Left ventricle myocardium inferior (tissue), 1 donor: ENCODE data around the gene MAGOHB. TPM values are rescaled to one million over a fixed set of nuclear protein-coding genes. Genes with fewer than 3 reads are reported as not detected.
A peak's percentile ranks its signal among the peaks of the same experiment; 100 is the strongest.

ENCODE experiments used
- DNase-seq: peaks from one replicate; pipeline ENCODE4 v3.0.0-alpha.2; 2020
- H3K27ac ChIP-seq: fragments of 200-600 bp; replicated peaks from 2 replicates; pipeline ENCODE4 v1.8.0; 2021
- H3K27me3 ChIP-seq: fragments of 200-600 bp; 2 replicates; pipeline ENCODE4 v1.8.0; 2021; ENCODE audit warnings: low read depth
- H3K36me3 ChIP-seq: fragments of 200-600 bp; 2 replicates; pipeline ENCODE4 v1.8.0; 2021
- H3K4me1 ChIP-seq: fragments of 200-600 bp; 2 replicates; pipeline ENCODE4 v1.8.0; 2021
- H3K4me3 ChIP-seq: fragments of 200-600 bp; 2 replicates; pipeline ENCODE4 v1.8.0; 2021; ENCODE audit warnings: mild to moderate bottlenecking, moderate library complexity
- H3K9me3 ChIP-seq: fragments of 200-600 bp; replicated peaks from 2 replicates; pipeline ENCODE4 v1.8.0; 2021
- CTCF ChIP-seq: fragments of 200-600 bp; IDR thresholded peaks from 2 replicates; pipeline ENCODE4 v1.8.0; 2021; ENCODE audit warnings: antibody characterized with exemption, mild to moderate bottlenecking, borderline replicate concordance
- intact Hi-C: fragments of 100-400 bp; cut with micrococcal nuclease; formaldehyde crosslinking; loops from one replicate; pipeline ENCODE4 v1.11.0; 2022
- total RNA-seq: library from RNA; stranded (reverse); fragmentation: NEBNext Ultra II Directional; extraction: Animal tissue kit (Norgen Biotek cat#: 25700); gene quantifications from one replicate; pipeline ENCODE4 v1.2.1, GENCODE V29; 2021
- donor health status: DM: no; HTN: yes; CAD: no; lungs with severe emphysema.

The MAGOHB gene
- total RNA-seq, 1 donor from 2014 or later, result 13.9 TPM

DNA sequence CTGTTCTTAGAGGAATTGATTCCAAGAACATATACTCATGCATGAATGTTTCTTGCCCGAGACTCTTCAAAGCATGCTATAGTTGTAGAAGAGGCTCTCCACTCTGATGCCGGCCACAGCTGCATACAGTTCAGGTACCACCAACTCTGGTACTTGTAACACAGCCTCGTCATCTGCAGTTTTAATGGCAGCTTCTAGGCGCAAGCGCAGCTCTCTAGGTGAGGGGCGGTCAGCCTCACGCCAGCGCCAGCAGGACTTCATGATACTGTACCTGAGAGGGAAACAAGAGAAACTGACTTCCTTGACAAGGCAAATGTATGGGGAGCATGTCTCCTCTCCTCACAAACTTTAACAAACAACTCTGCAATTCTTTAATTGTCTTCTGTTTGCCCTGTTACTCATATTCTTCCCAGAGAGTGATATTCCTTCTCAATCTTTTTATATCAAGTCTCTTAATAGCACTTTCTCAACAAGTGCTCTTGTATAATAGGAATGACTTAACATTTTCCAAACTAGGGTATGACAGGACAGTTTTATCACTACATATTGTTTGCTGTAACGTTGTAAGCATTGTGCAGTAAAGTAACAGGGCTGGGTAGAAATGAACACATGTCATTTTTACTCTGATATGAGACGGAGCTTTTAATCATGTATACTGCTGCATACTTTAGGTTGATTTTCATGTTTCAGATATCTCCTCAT is 6.8 kb upstream of the MAGOHB start:
- H3K27ac ChIP-seq, result no peak overlapping the region
- intact Hi-C loops, result no loop called here
- DNase-seq, result no peak
- peaks cover 23% of the 10 kb centered on the region for H3K27me3 ChIP-seq
- H3K36me3 ChIP-seq, result no peaks in the 10 kb centered on the region
- no peak for TF ChIP-seq CTCF
- H3K9me3 ChIP-seq, result no peaks in the 10 kb centered on the region
- no peak overlapping the region for H3K4me3 ChIP-seq
- no peaks in the 10 kb centered on the region for H3K4me1 ChIP-seq

GRCh38 chr12:10618338-10618987 is 5.1 kb upstream of the MAGOHB start:
- intact Hi-C loops, result no loop called here
- peaks cover 5% of the 10 kb centered on the region for H3K4me1 ChIP-seq

DNA sequence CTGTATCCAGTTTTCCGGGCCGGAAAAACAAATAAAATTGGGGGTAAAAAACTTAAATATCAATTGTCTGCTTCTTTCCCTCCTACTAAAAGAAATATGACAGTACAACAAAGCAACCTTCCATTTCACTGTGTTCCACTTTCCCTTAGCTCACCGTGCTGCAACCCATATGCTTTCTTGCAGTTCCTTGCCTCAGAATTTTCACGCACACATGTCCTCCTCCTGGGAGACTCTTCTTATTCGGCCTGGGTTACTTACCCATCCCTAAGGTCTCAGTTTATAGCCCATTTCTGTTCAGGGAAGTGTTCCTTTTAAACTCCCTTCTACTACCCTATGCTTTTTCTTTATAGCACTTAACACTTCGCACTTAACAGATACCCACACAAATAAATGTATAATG is 4.5 kb upstream of the MAGOHB start:
- no peak for TF ChIP-seq CTCF
- peaks cover 10% of the 10 kb centered on the region for H3K4me1 ChIP-seq
- no peak overlapping the region for H3K4me3 ChIP-seq
- no peak overlapping the region for H3K27ac ChIP-seq
- no peak for DNase-seq
- no peaks in the 10 kb centered on the region for H3K36me3 ChIP-seq
- peaks cover 23% of the 10 kb centered on the region for H3K27me3 ChIP-seq
- no peaks in the 10 kb centered on the region for H3K9me3 ChIP-seq
- intact Hi-C loops, result no loop called here

More at GRCh38 chr12:10618338-10618987, 5.1 kb upstream of the MAGOHB start:
- no peak overlapping the region for H3K4me3 ChIP-seq
- no peaks in the 10 kb centered on the region for H3K36me3 ChIP-seq
- H3K9me3 ChIP-seq, result no peaks in the 10 kb centered on the region
- TF ChIP-seq CTCF, result no peak
- H3K27ac ChIP-seq, result no peak overlapping the region
- DNase-seq, result no peak
- peaks cover 23% of the 10 kb centered on the region for H3K27me3 ChIP-seq

- Histone ChIP-seq H3K4me3 (no peak overlapping the region), H3K9me3 (no peaks in the 10 kb centered on the region), H3K36me3 (no peaks in the 10 kb centered on the region), H3K27me3 (peaks cover 20% of the 10 kb centered on the region), H3K27ac (no peak overlapping the region), H3K4me1 (peaks cover 23% of the 10 kb centered on the region)
- intact Hi-C loops, result no loop called here
- DNase-seq, result no peak
- TF ChIP-seq CTCF, result no peak
Observed at GRCh38 chr12:10615532-10615931, 2.1 kb upstream of the MAGOHB start.

DNA sequence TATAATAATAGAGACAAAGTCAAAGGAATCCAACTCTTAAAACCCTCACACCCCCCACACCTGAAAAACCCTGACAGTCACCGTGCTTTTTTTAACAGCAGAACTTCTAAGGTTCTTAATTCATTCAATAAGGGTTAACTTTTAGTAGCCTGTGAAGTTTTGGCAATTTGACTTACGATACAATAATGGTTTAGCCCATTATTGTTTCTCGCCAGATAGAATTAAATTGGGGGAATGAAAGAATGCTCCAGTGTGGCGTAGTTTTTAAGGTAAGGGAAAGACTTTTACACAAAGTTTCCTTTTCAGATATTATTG is 604 bp upstream of the MAGOHB start:
- Histone ChIP-seq H3K9me3 (no peaks in the 10 kb centered on the region), H3K4me3 (peak overlapping the region; percentile 74), H3K36me3 (peaks cover 13% of the 10 kb centered on the region), H3K27ac (peak overlapping the region; percentile 85), H3K27me3 (peaks cover 7% of the 10 kb centered on the region), H3K4me1 (peaks cover 23% of the 10 kb centered on the region)
- DNase-seq, result no peak
- intact Hi-C loops, result loop anchor here (5.0 kb wide), 1 partner anchor 133 kb away; no protein-coding TSS in a partner anchor
- no peak for TF ChIP-seq CTCF
